Liver (tissue), 9 donors: Measurements from ENCODE around the gene FAM120B. TPM values are rescaled to one million over a fixed set of nuclear protein-coding genes. Genes with fewer than 3 reads are reported as not detected.
"Not testable (repeated sequence)": the region's sequence is repeated elsewhere in the genome, so short reads cannot be mapped to it uniquely, and the experiment has no call there.

Experiments
- DNase-seq: peaks from one replicate; pipeline ENCODE4 v3.0.0-alpha.2; 2017; ENCODE audit warnings: low spot score
- H3K27ac ChIP-seq, 2 donors: one replicate each; pipeline ENCODE4 v1.7.0; 2013; ENCODE audit warnings: inconsistent platforms in 2 of 2, low read length in 2 of 2, control low read depth in 1 of 2, low read depth in 1 of 2, mild to moderate bottlenecking in 1 of 2
- H3K27me3 ChIP-seq, 4 donors: one replicate each; pipeline versions ENCODE4 v1.6.1 to v1.7.0; 2013; ENCODE audit warnings: low read length in 3 of 4, inconsistent platforms in 1 of 4, mild to moderate bottlenecking in 1 of 4, moderate library complexity in 1 of 4; ENCODE audit not compliant: control insufficient read depth in 4 of 4, insufficient read depth in 4 of 4
- H3K36me3 ChIP-seq, 4 donors: one replicate each; pipeline versions ENCODE4 v1.6.1 to v1.7.0; 2013; ENCODE audit warnings: low read length in 3 of 4, mild to moderate bottlenecking in 3 of 4, low read depth in 1 of 4, moderate library complexity in 1 of 4; ENCODE audit not compliant: control insufficient read depth in 4 of 4, insufficient read depth in 3 of 4
- H3K4me1 ChIP-seq, 4 donors: one replicate each; pipeline versions ENCODE4 v1.6.1 to v1.7.0; 2013; ENCODE audit warnings: low read length in 3 of 4, mild to moderate bottlenecking in 3 of 4, moderate library complexity in 1 of 4; ENCODE audit not compliant: control insufficient read depth in 4 of 4, insufficient read depth in 4 of 4
- H3K4me3 ChIP-seq, 3 donors: one replicate each; pipeline versions ENCODE4 v1.6.1 to v1.7.0; 2013; ENCODE audit warnings: low read length in 3 of 3, control low read depth in 1 of 3, low read depth in 1 of 3, mild to moderate bottlenecking in 1 of 3
- H3K9ac ChIP-seq, 2 donors: one replicate each; pipeline ENCODE4 v1.7.0; 2013; ENCODE audit warnings: low read length in 2 of 2, mild to moderate bottlenecking in 2 of 2, moderate library complexity in 2 of 2, control low read depth in 1 of 2, low read depth in 1 of 2
- H3K9me3 ChIP-seq, 4 donors: one replicate each; pipeline versions ENCODE4 v1.6.1 to v1.7.0; 2013; ENCODE audit warnings: low read length in 3 of 4; ENCODE audit not compliant: control insufficient read depth in 4 of 4
- CTCF ChIP-seq: fragments of 150-350 bp; IDR thresholded peaks from 2 replicates; pipeline ENCODE4 v1.5.1; 2017; ENCODE audit warnings: improper control_type of control experiment, low read depth, low read length; ENCODE audit not compliant: missing input control
- EGR1 ChIP-seq, 2 donors: IDR thresholded peaks; 2 replicates each; pipeline ENCODE4 v1.6.1; 2016 to 2018; ENCODE audit warnings: antibody characterized with exemption in 2 of 2, low read depth in 2 of 2
- FOXA1 ChIP-seq: IDR thresholded peaks from 2 replicates; pipeline ENCODE4 v1.6.1; 2016; ENCODE audit warnings: antibody characterized with exemption
- FOXA2 ChIP-seq: IDR thresholded peaks from 2 replicates; pipeline ENCODE4 v1.6.1; 2016; ENCODE audit warnings: antibody characterized with exemption
- GABPA ChIP-seq, 2 donors: IDR thresholded peaks in 1 of 2; conservative IDR thresholded peaks in 1 of 2; 2 replicates each; pipeline ENCODE4 v1.6.1; 2016; ENCODE audit warnings: antibody characterized with exemption in 2 of 2, mild to moderate bottlenecking in 1 of 2, moderate library complexity in 1 of 2
- HNF4G ChIP-seq: IDR thresholded peaks from 2 replicates; pipeline ENCODE4 v1.6.1; 2016; ENCODE audit warnings: antibody characterized with exemption
- JUND ChIP-seq, 2 donors: IDR thresholded peaks; 2 replicates each; pipeline ENCODE4 v1.6.1; 2016; ENCODE audit warnings: antibody characterized with exemption in 2 of 2
- SP1 ChIP-seq: IDR thresholded peaks from 2 replicates; pipeline ENCODE4 v1.6.1; 2018; ENCODE audit warnings: antibody characterized with exemption, mild to moderate bottlenecking
- TAF1 ChIP-seq: conservative IDR thresholded peaks from 2 replicates; pipeline ENCODE4 v1.6.1; 2016; ENCODE audit warnings: antibody characterized with exemption, mild to moderate bottlenecking
- YY1 ChIP-seq: IDR thresholded peaks from 2 replicates; pipeline ENCODE4 v1.6.1; 2016; ENCODE audit warnings: antibody characterized with exemption, mild to moderate bottlenecking
- WGBS: extraction: QIAGEN DNeasy Blood & Tissue Kit; methylation state at CpG from one replicate; pipeline ENCODE4 v1.1.7; 2013; 5-methylcytosine and 5-hydroxymethylcytosine counted together
- polyA plus RNA-seq, 2 donors: library from polyadenylated mRNA; stranded (reverse) in 1 of 2; unstranded in 1 of 2; fragments of 200-250 nt in 1 of 2; fragments of >200 nt in 1 of 2; fragmentation: Nextera tagmentation in 1 of 2; extraction: Ambion mirVana in 1 of 2; gene quantifications; one replicate each; pipeline versions ENCODE4 v1.2.1 to v1.2.3, GENCODE V29; 2013 to 2015
- total RNA-seq, 2 donors: library from RNA; depleted of rRNA; stranded (reverse); fragments of >200 nt; gene quantifications; one replicate each; pipeline ENCODE4 v1.2.3, GENCODE V29; 2014
- TF ChIP-seq, protein P1 (sequence below): IDR thresholded peaks from 2 replicates; pipeline ENCODE4 v1.6.1; 2016; ENCODE audit warnings: antibody characterized with exemption
- TF ChIP-seq, protein P2 (sequence below): IDR thresholded peaks from 2 replicates; pipeline ENCODE4 v1.6.1; 2016; ENCODE audit warnings: antibody characterized with exemption
- donor health status: healthy.
- donor health status: healthy.
- donor health status: healthy.
- donor health status: healthy.
- donor health status: healthy.

The FAM120B gene
- total and polyA plus RNA-seq, 4 donors: 6.0 to 11.1 (median 9.1) TPM

- 84% methylated on average over 4 of the region's 4 CpGs for WGBS
- H3K27ac ChIP-seq: no peak overlapping the region
- peaks cover 2 to 32% (median 23%) of the 10 kb centered on the region in 4 donors for H3K36me3 ChIP-seq
- H3K4me1 ChIP-seq: no peaks in the 10 kb centered on the region
- H3K27me3 ChIP-seq: no peaks in the 10 kb centered on the region
- H3K9ac ChIP-seq: no peak overlapping the region
- no peaks in the 10 kb centered on the region for H3K9me3 ChIP-seq
- TF ChIP-seq, protein P1, sequence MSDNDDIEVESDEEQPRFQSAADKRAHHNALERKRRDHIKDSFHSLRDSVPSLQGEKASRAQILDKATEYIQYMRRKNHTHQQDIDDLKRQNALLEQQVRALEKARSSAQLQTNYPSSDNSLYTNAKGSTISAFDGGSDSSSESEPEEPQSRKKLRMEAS: no peak
- no peak for TF ChIP-seq HNF4G
- no peak for TF ChIP-seq EGR1 (IDR thresholded peaks at IDR 0.05; ENCODE audit: low read depth in 2 of 2)
- TF ChIP-seq, protein P2, sequence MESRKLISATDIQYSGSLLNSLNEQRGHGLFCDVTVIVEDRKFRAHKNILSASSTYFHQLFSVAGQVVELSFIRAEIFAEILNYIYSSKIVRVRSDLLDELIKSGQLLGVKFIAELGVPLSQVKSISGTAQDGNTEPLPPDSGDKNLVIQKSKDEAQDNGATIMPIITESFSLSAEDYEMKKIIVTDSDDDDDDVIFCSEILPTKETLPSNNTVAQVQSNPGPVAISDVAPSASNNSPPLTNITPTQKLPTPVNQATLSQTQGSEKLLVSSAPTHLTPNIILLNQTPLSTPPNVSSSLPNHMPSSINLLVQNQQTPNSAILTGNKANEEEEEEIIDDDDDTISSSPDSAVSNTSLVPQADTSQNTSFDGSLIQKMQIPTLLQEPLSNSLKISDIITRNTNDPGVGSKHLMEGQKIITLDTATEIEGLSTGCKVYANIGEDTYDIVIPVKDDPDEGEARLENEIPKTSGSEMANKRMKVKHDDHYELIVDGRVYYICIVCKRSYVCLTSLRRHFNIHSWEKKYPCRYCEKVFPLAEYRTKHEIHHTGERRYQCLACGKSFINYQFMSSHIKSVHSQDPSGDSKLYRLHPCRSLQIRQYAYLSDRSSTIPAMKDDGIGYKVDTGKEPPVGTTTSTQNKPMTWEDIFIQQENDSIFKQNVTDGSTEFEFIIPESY: no peak
- TF ChIP-seq FOXA2: no peak
- H3K4me3 ChIP-seq: no peak overlapping the region
- no peak for DNase-seq
Measured at GRCh38 chr6:170407932-170408331, 101.4 kb downstream of the FAM120B start.

GRCh38 chr6:170409746-170410145 is 103.2 kb downstream of the FAM120B start:
- not testable (repeated sequence) for H3K9me3 ChIP-seq, H3K4me1 ChIP-seq, H3K27me3 ChIP-seq, H3K4me3 ChIP-seq, H3K9ac ChIP-seq, H3K27ac ChIP-seq, DNase-seq
- WGBS: 94% methylated on average over 8 of the region's 8 CpGs
- peaks cover under 1 to 15% (median 11%) of the 10 kb centered on the region in 4 donors for H3K36me3 ChIP-seq

- H3K36me3 ChIP-seq: peaks cover 0 to 13% (median 7%) of the 10 kb centered on the region in 4 donors
- no peak overlapping the region for H3K27ac ChIP-seq
- H3K4me3 ChIP-seq: no peak overlapping the region
- no peaks in the 10 kb centered on the region for H3K9me3 ChIP-seq
- no peaks in the 10 kb centered on the region for H3K4me1 ChIP-seq
- WGBS: 92% methylated on average over 5 of the region's 5 CpGs
- TF ChIP-seq CTCF: no peak
- no peak for TF ChIP-seq TAF1
- no peak for TF ChIP-seq SP1
- TF ChIP-seq, protein P1: no peak
- no peak for TF ChIP-seq HNF4G
- no peak for TF ChIP-seq YY1
- no peak for TF ChIP-seq JUND (IDR thresholded peaks at IDR 0.05)
- TF ChIP-seq FOXA1: no peak
- no peak for TF ChIP-seq GABPA (IDR thresholded peaks at IDR 0.05 in 1 of 2, conservative IDR thresholded peaks at IDR 0.05 in 1 of 2)
- no peak overlapping the region for H3K9ac ChIP-seq
- no peaks in the 10 kb centered on the region for H3K27me3 ChIP-seq
- no peak for DNase-seq
Measured at GRCh38 chr6:170410241-170410640, 103.7 kb downstream of the FAM120B start.
